NK-92 (cell line): ENCODE data around the gene GALNT1.
"Not testable (repeated sequence)": the region's sequence is repeated elsewhere in the genome, so short reads cannot be mapped to it uniquely, and the experiment has no call there.

Source experiments
- DNase-seq: peaks from one replicate; lab custom pipeline; 2025; ENCODE audit not compliant: unreplicated experiment; lab: John Stamatoyannopoulos, UW

GALNT1 gene

GRCh38 chr18:35581546-35581897, at the start of gene GALNT1:
Gene GALNT1, plus strand, starts transcription at chr18:35581740. Its CDS starts 72,923 bp downstream, at chr18:35654663.
- no peak for DNase-seq

- DNase-seq = no peak
Measured at GRCh38 chr18:35533916-35534405, 47.6 kb upstream of the GALNT1 start.

GRCh38 chr18:35535297-35535696, 46.2 kb upstream of the GALNT1 start:
- no peak for DNase-seq

- DNase-seq = no peak
Measured at GRCh38 chr18:35542356-35542755, 39.2 kb upstream of the GALNT1 start.

GRCh38 chr18:35547008-35547605, 34.4 kb upstream of the GALNT1 start:
- no peak for DNase-seq

GRCh38 chr18:35549564-35549963, 32.0 kb upstream of the GALNT1 start:
- DNase-seq = no peak

GRCh38 chr18:35553300-35553699, 28.2 kb upstream of the GALNT1 start:
- no peak for DNase-seq

GRCh38 chr18:35555538-35555937, 26.0 kb upstream of the GALNT1 start:
- not testable (repeated sequence) for DNase-seq

GRCh38 chr18:35559867-35560266, 21.7 kb upstream of the GALNT1 start:
- no peak for DNase-seq

GRCh38 chr18:35564795-35565453, 16.6 kb upstream of the GALNT1 start:
- DNase-seq = no peak

GRCh38 chr18:35566019-35566418, 15.5 kb upstream of the GALNT1 start:
- DNase-seq = no peak

- no peak for DNase-seq
Measured at GRCh38 chr18:35570182-35570581, 11.4 kb upstream of the GALNT1 start.

GRCh38 chr18:35571138-35571537, 10.4 kb upstream of the GALNT1 start:
- no peak for DNase-seq

- no peak for DNase-seq
Measured at GRCh38 chr18:35572644-35573043, 8.9 kb upstream of the GALNT1 start.

- DNase-seq = no peak
Measured at GRCh38 chr18:35573531-35573930, 8.0 kb upstream of the GALNT1 start.

- not testable (repeated sequence) for DNase-seq
Measured at GRCh38 chr18:35576240-35576845, 5.2 kb upstream of the GALNT1 start.

- no peak for DNase-seq
Measured at GRCh38 chr18:35577045-35577848, 4.3 kb upstream of the GALNT1 start.

GRCh38 chr18:35578481-35578880, 3.1 kb upstream of the GALNT1 start:
- no peak for DNase-seq

- no peak for DNase-seq
Measured at GRCh38 chr18:35578936-35579335, 2.6 kb upstream of the GALNT1 start.

- no peak for DNase-seq
Measured at GRCh38 chr18:35580701-35581539, 620 bp upstream of the GALNT1 start.
